ENCODE results near the gene CARM1.

CARM1 gene

DNA sequence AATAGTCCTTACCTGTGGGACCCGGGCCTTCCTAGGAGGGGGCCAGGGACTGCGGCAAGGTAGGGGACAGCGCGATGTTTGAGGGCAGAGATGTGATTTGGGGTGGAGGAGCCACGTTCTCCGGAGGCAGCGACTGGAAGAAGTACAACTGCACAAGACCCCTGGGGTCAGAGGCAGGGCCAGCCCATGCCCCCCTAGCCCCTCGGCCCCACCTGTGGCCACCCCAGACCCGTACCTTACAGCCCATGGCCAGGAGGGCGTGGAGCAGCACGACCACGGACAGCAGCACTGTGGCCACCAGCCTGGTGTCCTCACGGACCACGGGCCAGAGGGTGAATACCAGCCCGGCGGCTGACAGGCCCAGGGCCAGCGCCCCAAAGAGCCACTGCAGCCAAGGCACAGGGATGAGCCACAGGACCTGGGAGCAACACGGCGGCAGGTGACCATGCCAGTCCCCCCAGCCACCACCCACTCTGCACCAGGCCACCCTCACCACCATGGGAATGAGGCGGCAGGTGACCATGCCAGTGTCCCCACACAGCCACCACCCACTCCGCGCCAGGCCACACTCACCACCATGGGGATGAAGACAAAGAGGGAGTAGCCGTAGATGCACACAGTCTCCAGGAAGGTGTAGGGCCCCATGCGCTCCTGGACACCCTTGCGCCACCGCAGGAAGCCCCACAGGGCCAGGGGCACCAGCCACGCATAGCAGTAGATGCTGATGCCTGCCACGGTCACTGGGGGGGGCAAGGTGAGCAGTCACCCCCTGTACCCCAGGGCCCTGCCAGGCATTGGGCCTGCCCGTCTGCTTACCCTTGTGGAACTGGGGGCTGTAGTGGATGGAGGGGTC is 52.1 kb downstream of the CARM1 start:
- no peak overlapping the region for H3K4me3 ChIP-seq (ENCODE audit: low read length)
- no peak for DNase-seq (ENCODE audit: low read depth)
- TF ChIP-seq, protein P1, sequence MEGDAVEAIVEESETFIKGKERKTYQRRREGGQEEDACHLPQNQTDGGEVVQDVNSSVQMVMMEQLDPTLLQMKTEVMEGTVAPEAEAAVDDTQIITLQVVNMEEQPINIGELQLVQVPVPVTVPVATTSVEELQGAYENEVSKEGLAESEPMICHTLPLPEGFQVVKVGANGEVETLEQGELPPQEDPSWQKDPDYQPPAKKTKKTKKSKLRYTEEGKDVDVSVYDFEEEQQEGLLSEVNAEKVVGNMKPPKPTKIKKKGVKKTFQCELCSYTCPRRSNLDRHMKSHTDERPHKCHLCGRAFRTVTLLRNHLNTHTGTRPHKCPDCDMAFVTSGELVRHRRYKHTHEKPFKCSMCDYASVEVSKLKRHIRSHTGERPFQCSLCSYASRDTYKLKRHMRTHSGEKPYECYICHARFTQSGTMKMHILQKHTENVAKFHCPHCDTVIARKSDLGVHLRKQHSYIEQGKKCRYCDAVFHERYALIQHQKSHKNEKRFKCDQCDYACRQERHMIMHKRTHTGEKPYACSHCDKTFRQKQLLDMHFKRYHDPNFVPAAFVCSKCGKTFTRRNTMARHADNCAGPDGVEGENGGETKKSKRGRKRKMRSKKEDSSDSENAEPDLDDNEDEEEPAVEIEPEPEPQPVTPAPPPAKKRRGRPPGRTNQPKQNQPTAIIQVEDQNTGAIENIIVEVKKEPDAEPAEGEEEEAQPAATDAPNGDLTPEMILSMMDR (IDR thresholded peaks at IDR 0.05; ENCODE audit: insufficient read depth, low read depth, low read length, missing control alignments): no peak

- H3K4me3 ChIP-seq (ENCODE audit: low read length): no peak overlapping the region
- TF ChIP-seq, protein P1 (IDR thresholded peaks at IDR 0.05; ENCODE audit: insufficient read depth, low read depth, low read length, missing control alignments): no peak
- DNase-seq (ENCODE audit: low read depth): no peak
Measured at GRCh38 chr19:10924597-10924996, 53.2 kb downstream of the CARM1 start.

- H3K4me3 ChIP-seq (ENCODE audit: low read length): peak overlapping the region; percentile 92
- DNase-seq (ENCODE audit: low read depth): no peak
- TF ChIP-seq, protein P1 (IDR thresholded peaks at IDR 0.05; ENCODE audit: insufficient read depth, low read depth, low read length, missing control alignments): no peak
Measured at GRCh38 chr19:10927730-10928562, 56.6 kb downstream of the CARM1 start.

DNA sequence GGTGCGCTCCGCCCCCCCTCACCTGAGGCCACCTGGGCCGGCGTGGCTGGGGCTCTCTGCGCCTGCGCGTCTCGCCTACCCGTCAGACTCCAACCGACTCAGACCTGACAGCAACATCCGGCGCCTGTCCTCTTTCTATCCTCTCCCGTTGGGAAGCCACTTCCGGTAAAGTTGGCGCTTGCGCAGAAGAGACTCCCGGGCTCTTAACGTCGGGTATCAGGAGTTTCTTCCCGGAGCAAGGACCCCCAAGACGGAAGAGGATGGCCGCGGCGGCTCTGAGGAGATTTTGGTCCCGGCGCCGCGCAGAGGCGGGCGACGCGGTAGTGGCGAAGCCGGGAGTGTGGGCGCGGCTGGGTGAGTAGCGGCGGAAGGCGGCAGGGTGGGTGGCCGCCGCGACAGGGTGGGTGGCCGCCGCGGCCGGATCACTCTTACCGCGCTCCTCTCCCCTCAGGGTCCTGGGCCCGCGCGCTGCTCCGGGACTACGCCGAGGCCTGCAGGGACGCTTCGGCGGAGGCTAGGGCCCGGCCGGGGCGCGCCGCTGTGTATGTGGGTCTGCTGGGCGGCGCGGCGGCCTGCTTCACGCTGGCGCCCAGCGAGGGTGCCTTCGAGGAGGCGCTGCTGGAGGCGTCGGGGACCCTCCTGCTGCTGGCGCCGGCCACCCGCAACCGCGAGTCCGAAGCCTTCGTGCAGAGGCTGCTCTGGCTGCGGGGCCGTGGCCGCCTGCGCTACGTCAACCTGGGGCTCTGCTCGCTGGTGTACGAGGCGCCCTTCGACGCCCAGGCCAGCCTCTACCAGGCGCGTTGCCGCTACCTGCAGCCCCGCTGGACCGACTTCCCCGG is 57.4 kb downstream of the CARM1 start, which contains the start of the genes TIMM29 and YIPF2:
Gene TIMM29, plus strand, starts transcription at position 249 of the 839 bp plus-strand sequence. Its CDS starts 12 bp downstream, at position 261.
Gene YIPF2, minus strand, starts transcription at position 77 of the 839 bp plus-strand sequence. CDS start 229 bp downstream, outside the sequence.
- DNase-seq (ENCODE audit: low read depth): peak; percentile 99
- TF ChIP-seq, protein P1 (IDR thresholded peaks at IDR 0.05; ENCODE audit: insufficient read depth, low read depth, low read length, missing control alignments): no peak
- H3K4me3 ChIP-seq (ENCODE audit: low read length): peak within 1 kb of the TSS; percentile 92

- H3K4me3 ChIP-seq (ENCODE audit: low read length): peak overlapping the region; percentile 92
- DNase-seq (ENCODE audit: low read depth): peak; percentile 46
- TF ChIP-seq, protein P1 (IDR thresholded peaks at IDR 0.05; ENCODE audit: insufficient read depth, low read depth, low read length, missing control alignments): no peak
Measured at GRCh38 chr19:10929402-10929794, 58.0 kb downstream of the CARM1 start.

- H3K4me3 ChIP-seq (ENCODE audit: low read length): no peak overlapping the region
- TF ChIP-seq, protein P1 (IDR thresholded peaks at IDR 0.05; ENCODE audit: insufficient read depth, low read depth, low read length, missing control alignments): no peak
- DNase-seq (ENCODE audit: low read depth): no peak
Measured at GRCh38 chr19:10935371-10936059, 64.2 kb downstream of the CARM1 start.

Measured in epithelial cell of esophagus (primary cell).